LoVo (cell line): ENCODE results near the gene UBE2H.
"Not testable (repeated sequence)": the region's sequence is repeated elsewhere in the genome, so short reads cannot be mapped to it uniquely, and the experiment has no call there.

ENCODE experiments used
- DNase-seq: peaks from one replicate; pipeline ENCODE4 v3.0.0-alpha.2; 2016; ENCODE audit warnings: low spot score

Gene UBE2H

DNA sequence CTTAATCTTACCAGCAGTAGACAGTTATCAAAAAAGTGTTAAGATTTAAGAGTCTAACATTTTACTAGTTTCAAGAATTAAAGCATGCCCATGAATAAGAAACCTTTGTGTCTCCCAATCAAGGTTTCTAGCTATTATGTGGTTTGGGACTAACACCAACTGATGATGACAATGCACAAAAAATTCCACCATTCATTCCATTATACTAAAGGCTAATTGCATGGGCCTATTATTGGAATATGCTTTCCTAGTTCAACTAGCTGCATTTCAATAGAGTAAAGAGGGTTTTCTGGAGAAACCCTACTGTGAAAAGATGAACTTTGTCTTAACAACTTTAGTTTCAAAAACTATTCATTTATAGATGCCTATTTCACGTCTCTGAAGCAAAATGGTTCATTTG lies 44.6 kb downstream of the UBE2H start:
- DNase-seq: no peak

DNA sequence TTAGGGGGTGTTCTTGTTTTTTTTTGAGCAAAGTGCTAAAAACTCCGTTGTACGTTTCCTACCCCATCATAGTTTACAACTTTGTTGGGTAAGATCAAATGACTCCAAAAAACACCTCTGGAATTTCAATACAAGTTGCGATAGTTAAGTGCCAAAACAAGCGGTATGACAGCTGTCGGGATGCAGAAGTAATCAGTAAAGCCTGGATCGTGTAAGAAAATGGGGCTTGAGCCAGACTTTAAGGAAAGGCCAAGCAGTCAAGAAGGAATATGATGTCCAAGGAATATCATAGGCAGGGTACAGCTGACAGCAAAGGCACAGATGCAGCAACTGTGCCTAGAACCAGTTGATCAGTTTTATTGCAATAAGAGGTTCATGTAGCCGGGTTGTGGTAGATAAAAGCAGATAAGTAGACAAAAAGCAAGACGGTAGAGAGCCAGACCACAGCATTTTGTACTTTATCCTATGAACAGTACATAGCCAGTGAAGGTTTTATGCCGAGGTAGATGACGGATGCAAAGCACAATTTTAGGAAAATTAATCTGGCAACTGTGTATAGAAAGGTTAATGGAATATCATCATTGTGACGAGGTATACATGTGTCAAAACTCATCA lies 45.5 kb downstream of the UBE2H start:
- no peak for DNase-seq

GRCh38 chr7:129906700-129907099 lies 46.1 kb downstream of the UBE2H start:
- peak; percentile 99 for DNase-seq

GRCh38 chr7:129903935-129904334 lies 48.8 kb downstream of the UBE2H start:
- DNase-seq: no peak

DNA sequence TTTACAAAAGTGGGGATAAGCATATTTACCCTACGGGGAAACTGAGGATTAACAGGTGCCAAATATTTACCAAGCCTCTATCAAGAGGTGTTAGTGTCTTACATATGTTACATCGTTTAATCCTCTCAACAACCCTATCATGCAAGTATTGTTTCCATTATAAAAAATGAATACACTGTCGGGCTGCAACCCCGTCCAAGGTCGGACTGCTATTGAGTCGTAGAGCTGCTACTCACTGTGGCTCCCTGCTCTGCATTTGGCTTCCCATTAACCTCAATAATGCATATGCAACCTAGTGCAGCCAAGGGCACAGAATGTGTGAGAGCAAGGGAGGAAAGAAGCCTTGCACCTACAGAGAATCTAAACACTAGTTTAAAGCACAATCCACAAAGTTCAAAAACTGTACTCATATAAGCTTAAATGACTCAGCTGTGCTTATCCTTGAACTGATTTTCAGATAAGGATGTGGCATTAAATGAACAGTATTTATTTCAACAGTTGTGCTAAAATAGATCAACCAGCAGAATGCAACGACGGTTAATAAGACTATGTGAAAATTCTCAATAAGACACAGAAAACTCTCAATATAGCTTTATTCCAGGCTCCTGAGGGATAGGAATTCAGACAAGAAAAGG lies 49.9 kb downstream of the UBE2H start:
- DNase-seq: no peak

DNA sequence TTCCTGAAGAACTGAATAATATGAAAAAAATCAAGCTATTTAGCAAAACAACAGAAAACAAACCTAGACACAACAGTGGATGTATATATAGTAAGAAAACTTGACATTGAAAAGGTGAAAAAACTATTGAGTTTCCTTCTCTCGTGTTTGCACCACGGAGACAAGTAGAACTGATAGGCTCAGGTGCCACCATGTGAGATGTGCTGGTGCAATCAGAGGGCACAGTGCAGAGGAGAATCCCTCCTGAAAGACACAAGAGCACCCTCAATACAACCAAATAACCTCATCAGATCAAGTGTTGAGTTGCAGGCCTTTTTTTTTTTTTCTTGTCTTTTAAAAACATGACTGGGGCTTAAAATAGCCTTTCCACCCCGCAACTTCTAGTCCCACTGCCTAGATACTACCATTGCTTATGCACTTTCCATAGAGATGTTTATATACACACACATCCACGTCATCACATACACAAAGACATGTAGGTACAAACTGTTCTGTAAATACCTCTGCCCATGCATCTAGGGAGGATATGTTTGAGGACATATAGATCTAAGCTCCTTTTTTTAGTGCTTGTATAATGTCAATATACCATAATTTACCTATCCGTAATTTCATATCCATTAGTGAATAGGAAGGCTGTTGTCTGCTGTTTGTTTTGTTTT lies 54.1 kb downstream of the UBE2H start:
- no peak for DNase-seq

GRCh38 chr7:129898007-129898406 lies 54.8 kb downstream of the UBE2H start:
- no peak for DNase-seq

DNA sequence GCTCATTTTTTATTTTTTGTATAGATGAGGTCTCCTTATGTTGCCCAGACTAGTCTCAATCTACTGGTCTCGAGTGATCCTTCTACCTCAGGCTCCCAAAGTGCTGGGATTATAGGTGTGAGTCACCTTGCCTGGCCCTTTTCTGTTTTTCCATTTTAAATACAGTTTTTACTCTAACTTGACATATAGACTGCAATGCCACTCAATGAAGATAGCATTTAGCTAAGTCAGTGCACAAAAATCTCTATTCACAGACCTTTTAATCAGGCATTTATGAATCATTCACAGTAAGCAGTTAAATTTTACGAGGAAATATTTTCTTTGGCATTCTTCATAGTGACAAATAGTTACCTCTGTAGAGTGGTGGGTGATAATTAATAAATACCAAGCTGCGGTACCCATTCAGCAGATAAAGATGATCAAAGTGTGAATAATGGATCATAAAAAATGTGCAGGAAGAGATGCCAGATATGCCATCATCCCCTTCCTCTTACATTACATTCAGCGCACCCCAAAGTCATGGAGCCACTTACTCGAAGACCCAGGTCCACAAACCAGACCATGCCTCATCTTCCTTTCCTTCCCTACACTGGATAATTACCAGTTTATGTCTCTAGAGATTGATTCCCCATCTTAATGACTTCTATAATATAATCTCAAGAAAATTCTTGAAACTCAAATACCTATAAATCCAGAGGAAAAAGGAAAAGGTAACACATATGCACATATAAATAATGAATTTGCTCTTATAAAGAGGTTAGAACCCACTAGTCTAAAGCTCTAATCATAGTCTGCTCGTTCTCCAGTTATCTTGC lies 56.0 kb downstream of the UBE2H start:
- peak; percentile 66 for DNase-seq

DNA sequence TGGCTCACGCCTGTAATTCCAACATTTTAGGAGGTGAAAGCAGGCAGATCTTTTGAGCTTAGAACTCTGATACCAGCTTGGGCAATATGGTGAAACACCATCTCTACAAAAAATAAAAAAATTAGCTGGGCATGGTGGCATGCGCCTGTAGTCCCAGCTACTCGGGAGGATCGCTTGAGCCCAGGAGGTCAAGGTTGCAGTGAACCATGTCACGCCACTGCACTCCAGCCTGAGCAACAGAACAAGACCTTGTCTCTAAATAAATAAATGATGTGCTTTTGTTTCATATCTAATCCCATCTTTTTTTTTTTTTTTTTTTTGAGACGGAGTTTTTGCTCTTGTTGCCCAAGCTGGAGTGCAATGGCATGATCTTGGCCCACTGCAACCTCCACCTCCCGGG lies 58.6 kb downstream of the UBE2H start:
- not testable (repeated sequence) for DNase-seq

- no peak for DNase-seq
Observed at GRCh38 chr7:129890090-129890489, 62.7 kb downstream of the UBE2H start.

GRCh38 chr7:129889133-129889844 lies 63.5 kb downstream of the UBE2H start:
- no peak for DNase-seq

DNA sequence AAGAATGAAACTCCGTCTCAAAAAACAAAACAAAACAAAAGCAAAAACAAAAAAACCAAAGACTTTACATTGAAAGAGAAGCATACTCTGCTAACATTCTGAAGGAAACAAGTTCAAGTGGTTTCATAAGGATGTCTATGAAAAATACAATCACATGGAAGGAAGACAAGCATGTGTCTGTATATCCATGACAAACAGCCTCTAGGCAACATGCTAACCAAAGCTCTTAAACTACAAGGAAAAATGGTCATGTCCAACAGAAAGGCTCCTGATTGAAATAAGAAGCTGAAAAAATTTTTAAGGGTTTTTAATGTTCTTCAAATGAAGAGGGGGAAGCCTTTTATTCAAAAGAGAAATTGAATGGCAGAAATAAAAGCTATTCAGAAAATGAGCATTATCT lies 64.9 kb downstream of the UBE2H start:
- no peak for DNase-seq

GRCh38 chr7:129886818-129887186 lies 66.0 kb downstream of the UBE2H start:
- no peak for DNase-seq

- no peak for DNase-seq
Observed at GRCh38 chr7:129886167-129886817, 66.5 kb downstream of the UBE2H start.

GRCh38 chr7:129884495-129884894 lies 68.3 kb downstream of the UBE2H start:
- DNase-seq: no peak

DNA sequence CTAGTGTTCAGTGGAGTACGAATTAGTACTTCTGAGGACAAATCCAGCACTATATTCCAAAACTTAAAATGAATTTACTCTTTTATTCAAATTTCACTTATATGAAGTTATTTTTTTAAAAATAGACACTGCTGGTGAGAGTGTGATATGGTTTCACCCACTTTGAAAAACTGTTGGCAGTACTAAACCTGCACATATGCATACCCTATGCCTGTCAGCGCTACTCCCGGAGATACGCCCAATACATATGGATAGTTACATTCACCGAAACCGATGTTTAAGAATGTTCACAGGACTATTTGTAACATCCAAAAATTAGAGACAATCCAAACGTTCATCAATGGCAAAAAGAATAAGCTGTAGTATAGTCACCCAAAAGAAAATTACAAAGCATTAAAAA lies 69.6 kb downstream of the UBE2H start:
- no peak for DNase-seq

DNA sequence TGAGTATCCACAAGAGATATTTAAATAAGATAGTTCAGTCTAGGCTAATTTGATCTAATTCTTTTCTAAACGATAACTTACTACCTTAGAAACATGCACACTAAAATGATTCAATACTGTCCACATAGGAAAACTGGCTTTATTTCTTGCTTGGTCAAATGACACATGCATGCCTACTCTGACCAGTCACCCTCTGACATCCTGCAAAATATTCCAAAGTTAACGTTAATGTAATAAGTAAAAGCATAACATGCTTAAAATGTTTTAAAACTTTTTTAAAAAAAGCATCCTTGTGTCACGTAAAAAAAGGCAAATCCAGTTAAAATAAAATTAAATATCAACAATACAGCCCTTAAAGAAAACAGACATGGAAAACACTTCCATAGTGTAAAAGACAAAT lies 70.2 kb downstream of the UBE2H start:
- no peak for DNase-seq

DNA sequence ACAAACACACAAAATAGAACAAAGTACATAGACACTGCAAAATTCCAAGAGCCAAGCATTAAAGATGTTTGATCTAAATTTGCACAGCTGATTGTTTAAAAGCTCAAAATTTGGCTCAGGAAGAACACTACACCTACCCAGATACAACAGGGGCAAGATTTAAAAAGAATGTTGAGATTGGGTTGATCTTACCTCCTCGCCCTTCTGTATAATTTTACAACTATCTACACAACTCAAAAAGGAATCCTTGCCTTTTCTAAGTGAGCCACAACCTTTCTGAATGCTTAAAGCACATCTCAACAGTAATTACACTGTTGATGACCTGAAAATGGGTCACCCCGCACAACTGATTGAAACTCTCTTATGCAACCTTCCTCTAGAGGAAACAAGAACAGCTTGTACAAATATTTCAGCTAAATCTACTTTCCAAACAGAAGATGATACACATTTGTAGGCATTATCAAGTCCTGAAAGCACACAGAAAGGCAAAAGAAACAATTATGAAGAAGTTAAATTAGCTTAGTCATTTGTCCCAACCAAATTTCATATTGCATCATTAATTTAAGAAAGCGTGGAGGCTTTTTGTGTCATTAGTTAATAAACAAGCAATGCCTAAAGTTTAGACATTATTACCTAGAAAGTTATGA lies 75.5 kb downstream of the UBE2H start:
- no peak for DNase-seq

GRCh38 chr7:129875745-129876411 lies 76.9 kb downstream of the UBE2H start:
- no peak for DNase-seq

DNA sequence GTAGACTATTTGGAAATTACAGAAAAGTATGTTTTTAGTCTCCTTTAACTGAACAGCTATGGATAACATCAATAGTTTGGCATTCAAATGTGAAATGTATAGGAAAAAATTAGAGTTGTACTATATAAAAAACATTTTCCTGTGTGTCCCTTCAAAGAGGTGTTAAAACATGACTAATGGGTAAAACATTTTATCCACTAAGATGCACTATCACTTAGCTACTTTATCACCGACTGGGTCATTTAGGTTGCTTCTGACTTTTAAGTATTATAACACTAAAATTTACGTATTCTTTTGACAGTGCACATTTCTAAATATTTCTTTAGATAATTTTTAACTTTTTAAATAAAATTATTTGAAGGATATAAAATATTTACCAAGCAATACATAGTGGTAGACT lies 77.6 kb downstream of the UBE2H start:
- no peak for DNase-seq

DNA sequence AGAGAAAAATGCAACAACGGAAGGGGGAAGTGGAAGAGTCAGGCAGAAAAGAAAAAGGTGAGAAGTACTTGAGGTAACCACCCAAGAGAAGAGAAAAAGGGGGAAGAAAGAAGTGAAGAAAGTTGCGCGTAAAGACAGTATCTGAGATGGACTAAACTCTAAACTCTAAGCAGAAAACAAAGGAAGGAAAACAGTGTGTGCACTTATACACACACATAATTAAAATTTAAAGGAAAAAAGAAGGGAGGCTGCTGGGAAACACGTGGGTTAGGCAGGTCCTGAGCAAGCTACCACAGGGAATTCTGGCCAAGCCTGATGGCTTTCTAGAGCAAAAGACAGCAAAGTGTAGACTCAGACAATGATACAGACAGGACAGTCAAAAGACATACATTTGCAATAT lies 78.0 kb downstream of the UBE2H start:
- no peak for DNase-seq
